Keratinocyte (primary cell): Measurements from ENCODE around the gene CDKAL1.

ENCODE experiments used
- CTCF ChIP-seq, 3 experiments: IDR thresholded peaks in 1 of 3; conservative IDR thresholded peaks in 1 of 3; optimal IDR thresholded peaks in 1 of 3; 2 replicates in 2 of 3; 3 replicates in 1 of 3; pipeline versions ENCODE3 to v1.5.1; 2011; ENCODE audit warnings: low read length in 3 of 3, mild to moderate bottlenecking in 3 of 3, moderate library complexity in 2 of 3, control low read depth in 1 of 3, inconsistent platforms in 1 of 3; ENCODE audit not compliant: insufficient read depth in 2 of 3; ENCODE audit errors: extremely low read depth in 1 of 3
- EZH2 ChIP-seq: IDR thresholded peaks from one replicate; pipeline ENCODE4 v1.6.1; 2012; ENCODE audit warnings: inconsistent platforms, mild to moderate bottlenecking, low read length, moderate library complexity

- TF ChIP-seq CTCF (optimal IDR thresholded peaks at IDR 0.05 in 1 of 3, IDR thresholded peaks at IDR 0.05 in 1 of 3, conservative IDR thresholded peaks at IDR 0.05 in 1 of 3; ENCODE audit: extremely low read depth in 1 of 3, insufficient read depth in 2 of 3, low read length in 3 of 3) (no peak), EZH2 (no peak)
Measured at GRCh38 chr6:20658053-20658452, 123.8 kb downstream of the CDKAL1 start.
